H1 (cell line): Measurements from ENCODE around the gene SLC38A8. TPM values are rescaled to one million over a fixed set of nuclear protein-coding genes. Genes with fewer than 3 reads are reported as not detected.

Experiments used
- CTCF ChIA-PET: fragments of 300-600 bp; sonication (Branson Sonifier 250); formaldehyde crosslinking; loops from one replicate; lab custom pipeline; 2021; ENCODE audit not compliant: partially characterized antibody; lab: Charles Lee
- POLR2A ChIA-PET: fragments of 300-600 bp; sonication (Branson Sonifier 250); formaldehyde crosslinking; loops from one replicate; lab custom pipeline; 2021; ENCODE audit warnings: inconsistent platforms; ENCODE audit not compliant: partially characterized antibody; lab: Charles Lee
- DNase-seq, 2 experiments: peaks; one replicate each; pipeline versions ENCODE4 v3.0.0 to v3.0.0-alpha.2; 2010 to 2022; ENCODE audit warnings: low spot score in 2 of 2, low read depth in 1 of 2, mixed read lengths in 1 of 2
- FAIRE-seq: peaks from 2 replicates; lab custom pipeline; 2011; peaks lifted over from hg19 to GRCh38; lab: Jason Lieb, UNC
- H2AFZ ChIP-seq: 2 replicates; pipeline ENCODE4 v1.8.1; 2012; ENCODE audit warnings: low read length, inconsistent platforms
- H2AK5ac ChIP-seq: 2 replicates; pipeline ENCODE4 v1.6.1; 2013; ENCODE audit warnings: low read depth, low read length
- H2BK120ac ChIP-seq: replicated peaks from 2 replicates; pipeline ENCODE3; 2013; ENCODE audit warnings: low read depth, low read length, inconsistent platforms
- H2BK12ac ChIP-seq: 2 replicates; pipeline ENCODE4 v1.6.1; 2013; ENCODE audit warnings: low read depth, low read length
- H2BK15ac ChIP-seq: 2 replicates; pipeline ENCODE4 v1.6.1; 2013; ENCODE audit warnings: low read length
- H2BK20ac ChIP-seq: 2 replicates; pipeline ENCODE4 v1.6.1; 2013; ENCODE audit warnings: low read length
- H2BK5ac ChIP-seq: 2 replicates; pipeline ENCODE4 v1.6.1; 2013; ENCODE audit warnings: low read depth, low read length
- H3K14ac ChIP-seq: 2 replicates; pipeline ENCODE4 v1.6.1; 2013; ENCODE audit warnings: inconsistent platforms; ENCODE audit not compliant: insufficient read length
- H3K18ac ChIP-seq: 2 replicates; pipeline ENCODE4 v1.6.1; 2013; ENCODE audit warnings: low read length; ENCODE audit errors: extremely low read depth
- H3K23ac ChIP-seq: 2 replicates; pipeline ENCODE4 v1.6.1; 2013; ENCODE audit warnings: inconsistent platforms; ENCODE audit not compliant: insufficient read length
- H3K23me2 ChIP-seq: 2 replicates; pipeline ENCODE4 v1.6.1; 2013; ENCODE audit warnings: low read depth, low read length
- H3K27ac ChIP-seq: 2 replicates; pipeline ENCODE4 v1.6.1; 2011; ENCODE audit warnings: low read depth, low read length, inconsistent platforms
- H3K27me3 ChIP-seq, 4 experiments: replicated peaks in 1 of 4; 1 replicate in 1 of 4; 2 replicates in 3 of 4; pipeline versions ENCODE4 v1.6.1 to v1.8.1; 2011 to 2013; ENCODE audit warnings: low read length in 3 of 4, mild to moderate bottlenecking in 3 of 4, inconsistent platforms in 2 of 4, mixed read lengths in 2 of 4, moderate library complexity in 1 of 4; ENCODE audit not compliant: control insufficient read depth in 3 of 4, insufficient read depth in 3 of 4; ENCODE audit errors: extremely low read depth in 1 of 4
- H3K36me3 ChIP-seq, 4 experiments: 2 replicates each; pipeline versions ENCODE4 v1.6.1 to v1.8.1; 2011 to 2013; ENCODE audit warnings: mild to moderate bottlenecking in 4 of 4, low read length in 3 of 4, moderate library complexity in 2 of 4, control low read depth in 1 of 4, inconsistent platforms in 1 of 4; ENCODE audit not compliant: insufficient read depth in 4 of 4, control insufficient read depth in 2 of 4
- H3K4ac ChIP-seq: replicated peaks from 2 replicates; pipeline ENCODE3; 2013; ENCODE audit warnings: low read length, low read depth, mixed read lengths, inconsistent platforms; ENCODE audit not compliant: insufficient read length
- H3K4me1 ChIP-seq, 4 experiments: replicated peaks in 1 of 4; 1 replicate in 1 of 4; 2 replicates in 3 of 4; pipeline versions ENCODE4 v1.6.1 to v1.8.1; 2011 to 2013; ENCODE audit warnings: low read length in 3 of 4, inconsistent platforms in 2 of 4, mixed read lengths in 1 of 4; ENCODE audit not compliant: insufficient read depth in 4 of 4, control insufficient read depth in 3 of 4
- H3K4me2 ChIP-seq, 2 experiments: 2 replicates each; pipeline versions ENCODE4 v1.6.1 to v1.8.1; 2011 to 2013; ENCODE audit warnings: low read depth in 2 of 2, low read length in 2 of 2, control low read depth in 1 of 2, inconsistent platforms in 1 of 2, mild to moderate bottlenecking in 1 of 2; ENCODE audit not compliant: insufficient read depth in 1 of 2
- H3K4me3 ChIP-seq, 4 experiments: fragments of 200-600, 300-600 bp in 1 of 4; sonication (generic), shearing (Covaris generic), sonication (Bioruptor Twin) in 1 of 4; 2 replicates each; pipeline versions ENCODE4 v1.5.1 to v1.8.1; 2011 to 2016; ENCODE audit warnings: low read length in 4 of 4, low read depth in 3 of 4, control low read depth in 2 of 4, inconsistent platforms in 2 of 4, mild to moderate bottlenecking in 2 of 4, mixed read lengths in 1 of 4, moderate library complexity in 1 of 4; ENCODE audit not compliant: insufficient read depth in 2 of 4; ENCODE audit errors: extremely low read depth in 1 of 4
- H3K56ac ChIP-seq: replicated peaks from 2 replicates; pipeline ENCODE3; 2013; ENCODE audit warnings: low read depth, mild to moderate bottlenecking, mixed read lengths, low read length, inconsistent platforms; ENCODE audit not compliant: insufficient read length
- H3K79me1 ChIP-seq: 2 replicates; pipeline ENCODE4 v1.6.1; 2013; ENCODE audit warnings: low read depth, low read length, control low read depth
- H3K79me2 ChIP-seq, 2 experiments: 2 replicates each; pipeline versions ENCODE4 v1.6.1 to v1.8.1; 2012 to 2013; ENCODE audit warnings: low read length in 2 of 2, mild to moderate bottlenecking in 2 of 2, inconsistent platforms in 1 of 2; ENCODE audit not compliant: insufficient read depth in 2 of 2, control insufficient read depth in 1 of 2
- H3K9ac ChIP-seq, 4 experiments: replicated peaks in 1 of 4; 1 replicate in 1 of 4; 2 replicates in 3 of 4; pipeline versions ENCODE4 v1.6.1 to v1.8.1; 2011 to 2013; ENCODE audit warnings: low read depth in 3 of 4, low read length in 3 of 4, control low read depth in 2 of 4, mild to moderate bottlenecking in 2 of 4, moderate library complexity in 2 of 4, inconsistent platforms in 1 of 4; ENCODE audit errors: extremely low read depth in 1 of 4
- H3K9me3 ChIP-seq, 2 experiments: 2 replicates each; pipeline versions ENCODE4 v1.6.1 to v1.8.1; 2012 to 2013; ENCODE audit warnings: mild to moderate bottlenecking in 2 of 2, moderate library complexity in 2 of 2, control low read depth in 1 of 2, inconsistent platforms in 1 of 2, low read depth in 1 of 2, low read length in 1 of 2, mixed read lengths in 1 of 2; ENCODE audit not compliant: insufficient read depth in 2 of 2
- H4K20me1 ChIP-seq, 2 experiments: replicated peaks in 1 of 2; 2 replicates each; pipeline versions ENCODE3 to v1.8.1; 2011 to 2013; ENCODE audit warnings: inconsistent platforms in 2 of 2, low read length in 2 of 2, mild to moderate bottlenecking in 1 of 2; ENCODE audit not compliant: insufficient read depth in 2 of 2, control insufficient read depth in 1 of 2
- H4K5ac ChIP-seq: 2 replicates; pipeline ENCODE4 v1.6.1; 2013; ENCODE audit warnings: low read length, low read depth, mixed read lengths, inconsistent platforms; ENCODE audit not compliant: insufficient read length
- H4K8ac ChIP-seq: 2 replicates; pipeline ENCODE4 v1.8.0; 2013; ENCODE audit warnings: mild to moderate bottlenecking, moderate library complexity, low read length, inconsistent platforms; ENCODE audit not compliant: insufficient read depth; ENCODE audit errors: extremely low read depth
- H4K91ac ChIP-seq: replicated peaks from 2 replicates; pipeline ENCODE3; 2013; ENCODE audit warnings: low read length, mixed read lengths, inconsistent platforms; ENCODE audit not compliant: insufficient read length
- BRCA1 ChIP-seq: IDR thresholded peaks from 2 replicates; pipeline ENCODE4 v1.6.1; 2012; ENCODE audit warnings: low read depth, low read length, improper control_type of control experiment
- CBX8 ChIP-seq: fragments of 300-800, 300-1000 bp; sonication (generic); IDR thresholded peaks from 2 replicates; pipeline ENCODE4 v1.7.1; 2016; ENCODE audit warnings: low read depth, low read length, borderline replicate concordance
- CHD2 ChIP-seq: IDR thresholded peaks from 2 replicates; pipeline ENCODE4 v1.6.1; 2012; ENCODE audit warnings: low read length, improper control_type of control experiment
- HDAC6 ChIP-seq: IDR thresholded peaks from one replicate; pipeline ENCODE4 v1.7.1; 2012; ENCODE audit warnings: low read depth, mild to moderate bottlenecking, inconsistent platforms, low read length, moderate library complexity
- RAD21 ChIP-seq, 2 experiments: IDR thresholded peaks in 1 of 2; conservative IDR thresholded peaks in 1 of 2; 2 replicates each; pipeline ENCODE4 v1.6.1; 2011; ENCODE audit warnings: low read depth in 2 of 2, low read length in 2 of 2, improper control_type of control experiment in 1 of 2, inconsistent platforms in 1 of 2, mild to moderate bottlenecking in 1 of 2, moderate library complexity in 1 of 2
- SAP30 ChIP-seq: fragments of 300-600 bp; sonication (generic); IDR thresholded peaks from 2 replicates; pipeline ENCODE4 v1.7.1; 2012; ENCODE audit warnings: low read length, moderate library complexity, mild to moderate bottlenecking, inconsistent platforms; ENCODE audit not compliant: insufficient read depth, insufficient replicate concordance
- SP4 ChIP-seq: IDR thresholded peaks from 2 replicates; pipeline ENCODE4 v1.6.1; 2012; ENCODE audit warnings: low read length, inconsistent platforms
- WGBS, 2 experiments: shearing (Covaris generic) in 1 of 2; methylation state at CpG; one replicate each; pipeline versions ENCODE4 v1.1.6 to v1.1.7; 2013 to 2015; ENCODE audit warnings: low lambda C conversion rate in 2 of 2, mixed read lengths in 2 of 2, inconsistent platforms in 1 of 2, low coverage in 1 of 2, missing lambda C conversion rate in 1 of 2; ENCODE audit not compliant: insufficient replicate concordance in 2 of 2, insufficient coverage in 1 of 2, insufficient read length in 1 of 2; ENCODE audit errors: extremely low coverage in 1 of 2, missing lambda C conversion rate in 1 of 2; 5-methylcytosine and 5-hydroxymethylcytosine counted together
- polyA plus RNA-seq, 7 experiments: library from polyadenylated mRNA; depleted of rRNA in 3 of 7; stranded (reverse) in 5 of 7; unstranded in 2 of 7; fragments of >200 nt in 5 of 7; fragments of 200-250 nt in 2 of 7; gene quantifications; 1 replicate in 5 of 7; 2 replicates in 1 of 7; 4 replicates in 1 of 7; pipeline versions ENCODE4 v1.2.1 to v1.2.3, GENCODE V29; 2011 to 2013; ENCODE audit warnings: missing spikeins in 2 of 7, mixed read lengths in 2 of 7
- total RNA-seq: library from RNA; stranded (reverse); fragmentation: NEBNext Ultra II Directional; extraction: Animal tissue kit (Norgen Biotek cat#: 25700); gene quantifications from 2 replicates; pipeline ENCODE4 v1.2.1, GENCODE V29; 2021

Gene SLC38A8
- total and polyA plus RNA-seq, 2 of the 8 experiments (the other 6 are each of a cell fraction or from before 2014, with no cell fraction given): 0.08 TPM; not detected in 1

DNA sequence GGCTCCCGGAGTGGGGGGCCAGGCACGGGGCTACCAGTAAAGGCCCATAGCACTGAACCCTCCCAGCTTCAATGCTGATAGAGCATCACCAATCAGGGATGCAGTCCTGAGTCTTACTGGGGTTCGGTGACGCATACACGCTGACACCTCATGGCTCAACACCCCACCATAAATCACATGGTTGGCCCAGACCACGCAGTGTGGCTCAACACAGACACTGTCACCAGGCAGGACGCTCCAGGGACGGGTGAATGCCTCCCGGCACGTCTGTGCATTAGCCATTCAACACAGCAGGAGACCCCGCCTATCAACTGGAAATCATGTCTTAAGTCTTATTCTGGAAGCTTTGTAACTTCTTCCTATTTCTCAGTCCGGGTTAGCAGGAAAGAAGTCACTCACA is 39.6 kb downstream of the SLC38A8 start:
- H2BK120ac ChIP-seq: no peak overlapping the region
- FAIRE-seq: no peak
- ChIA-PET CTCF (interaction anchor here (1.3 to 2.1 kb wide), 4 partner anchors 8 to 49 kb away, joined by 3 to 7 read pairs (median 4); partner anchors contain the start of gene OSGIN1), POLR2A (interaction anchor here (0.9 kb wide), 1 partner anchor 41 kb away, joined by 3 read pairs; no protein-coding TSS in a partner anchor)
- H3K4ac ChIP-seq: no peak overlapping the region
- H2AK5ac ChIP-seq: no peak overlapping the region
- no peak overlapping the region; the same call in 1 of the 2 replicates for H4K8ac ChIP-seq
- no peaks in the 10 kb centered on the region; a peak in 1 of 7 replicates for H3K27me3 ChIP-seq
- H2BK20ac ChIP-seq: no peak overlapping the region
- no peak overlapping the region for H2BK12ac ChIP-seq
- no peak overlapping the region for H4K91ac ChIP-seq
- no peak overlapping the region for H3K4me3 ChIP-seq
- no peak for TF ChIP-seq BRCA1
- no peak for TF ChIP-seq RAD21 (IDR thresholded peaks at IDR 0.05 in 1 of 2, conservative IDR thresholded peaks at IDR 0.05 in 1 of 2; ENCODE audit: low read depth in 2 of 2, low read length in 2 of 2)
- TF ChIP-seq CBX8: no peak
- TF ChIP-seq CHD2: no peak
- no peak for TF ChIP-seq SAP30
- TF ChIP-seq HDAC6: no peak
- no peak for TF ChIP-seq SP4
- no peak overlapping the region for H2BK15ac ChIP-seq
- H3K18ac ChIP-seq: no peak overlapping the region
- 90% methylated on average over 12 of the region's 12 CpGs; no CpG with 5 or more reads in 1 of the 2 experiments for WGBS, 2 experiments
- H3K27ac ChIP-seq: no peak overlapping the region
- H4K20me1 ChIP-seq: no peaks in the 10 kb centered on the region
- no peak overlapping the region for H3K23ac ChIP-seq
- H3K23me2 ChIP-seq: no peaks in the 10 kb centered on the region
- no peaks in the 10 kb centered on the region for H3K9me3 ChIP-seq
- H3K9ac ChIP-seq: no peak overlapping the region
- H3K56ac ChIP-seq: no peak overlapping the region
- no peak overlapping the region for H2BK5ac ChIP-seq
- no peaks in the 10 kb centered on the region for H3K79me2 ChIP-seq
- DNase-seq: no peak
- H4K5ac ChIP-seq: no peak overlapping the region
- H2AFZ ChIP-seq: no peak overlapping the region
- no peak overlapping the region for H3K4me2 ChIP-seq
- H3K4me1 ChIP-seq: no peaks in the 10 kb centered on the region; a peak in 1 of 7 replicates
- H3K14ac ChIP-seq: no peak overlapping the region
- H3K36me3 ChIP-seq: no peaks in the 10 kb centered on the region
- H3K79me1 ChIP-seq: no peaks in the 10 kb centered on the region
